Stomach (tissue), 4 donors: Measurements from ENCODE around the gene GADD45G.

Experiments used
- POLR2A ChIP-seq, 4 donors: fragments of 450-650 bp; IDR thresholded peaks; one replicate each; pipeline ENCODE4 v1.6.1; 2016; ENCODE audit warnings: antibody characterized with exemption in 4 of 4, control low read depth in 2 of 4, mild to moderate bottlenecking in 1 of 4, moderate library complexity in 1 of 4
- TF ChIP-seq, protein P1 (sequence below), 7 experiments: fragments of 450-650 bp in 4 of 7; fragments of 200-600 bp in 3 of 7; sonication (generic) in 3 of 7; IDR thresholded peaks; one replicate each; pipeline ENCODE4 v1.5.1; 2016 to 2019; ENCODE audit warnings: antibody characterized with exemption in 7 of 7, control low read depth in 2 of 7, mild to moderate bottlenecking in 1 of 7

DNA sequence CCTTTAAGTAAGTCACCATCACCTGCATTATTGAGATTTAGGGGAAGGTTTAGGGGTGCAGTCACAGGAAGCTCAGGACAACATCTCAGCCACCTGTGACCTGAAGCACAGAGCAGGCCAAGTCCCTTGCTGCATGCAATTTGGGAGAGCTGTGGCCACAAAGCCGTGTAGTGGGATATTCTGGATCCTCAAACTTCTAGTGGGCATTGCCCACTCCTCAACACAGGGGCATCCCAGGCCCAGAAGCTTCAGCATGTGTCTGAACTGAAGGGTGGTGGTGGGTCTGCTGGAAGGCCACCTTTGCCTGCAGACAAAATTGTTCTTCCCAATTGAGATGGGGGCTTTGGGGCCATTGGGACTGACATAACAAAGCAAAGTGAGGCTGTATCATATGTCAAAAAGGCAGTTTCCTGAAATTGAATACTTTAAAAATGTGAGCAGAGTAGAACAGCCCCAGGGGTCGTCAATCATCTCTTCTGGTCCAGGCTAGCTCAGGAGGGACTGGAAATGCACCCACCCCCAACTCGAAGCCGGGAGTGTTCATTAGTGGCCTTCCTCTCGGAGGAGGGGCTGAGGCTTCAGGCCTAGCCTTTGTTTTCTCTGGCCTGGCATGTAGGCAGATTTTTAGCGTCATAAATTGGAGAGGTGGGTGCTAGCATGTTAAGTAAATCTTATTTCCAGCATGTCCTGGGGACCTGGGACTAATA is 2.8 kb upstream of the GADD45G start:
- TF ChIP-seq, protein P1, sequence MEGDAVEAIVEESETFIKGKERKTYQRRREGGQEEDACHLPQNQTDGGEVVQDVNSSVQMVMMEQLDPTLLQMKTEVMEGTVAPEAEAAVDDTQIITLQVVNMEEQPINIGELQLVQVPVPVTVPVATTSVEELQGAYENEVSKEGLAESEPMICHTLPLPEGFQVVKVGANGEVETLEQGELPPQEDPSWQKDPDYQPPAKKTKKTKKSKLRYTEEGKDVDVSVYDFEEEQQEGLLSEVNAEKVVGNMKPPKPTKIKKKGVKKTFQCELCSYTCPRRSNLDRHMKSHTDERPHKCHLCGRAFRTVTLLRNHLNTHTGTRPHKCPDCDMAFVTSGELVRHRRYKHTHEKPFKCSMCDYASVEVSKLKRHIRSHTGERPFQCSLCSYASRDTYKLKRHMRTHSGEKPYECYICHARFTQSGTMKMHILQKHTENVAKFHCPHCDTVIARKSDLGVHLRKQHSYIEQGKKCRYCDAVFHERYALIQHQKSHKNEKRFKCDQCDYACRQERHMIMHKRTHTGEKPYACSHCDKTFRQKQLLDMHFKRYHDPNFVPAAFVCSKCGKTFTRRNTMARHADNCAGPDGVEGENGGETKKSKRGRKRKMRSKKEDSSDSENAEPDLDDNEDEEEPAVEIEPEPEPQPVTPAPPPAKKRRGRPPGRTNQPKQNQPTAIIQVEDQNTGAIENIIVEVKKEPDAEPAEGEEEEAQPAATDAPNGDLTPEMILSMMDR (IDR thresholded peaks at IDR 0.05), result no peak
- TF ChIP-seq POLR2A (IDR thresholded peaks at IDR 0.05), result no peak
